ENCODE measurements around the gene MAD1L1. TPM values are rescaled to one million over a fixed set of nuclear protein-coding genes. Genes with fewer than 3 reads are reported as not detected.

Gene MAD1L1
- total RNA-seq, 1 donor from 2014 or later: 53.8 TPM

DNA sequence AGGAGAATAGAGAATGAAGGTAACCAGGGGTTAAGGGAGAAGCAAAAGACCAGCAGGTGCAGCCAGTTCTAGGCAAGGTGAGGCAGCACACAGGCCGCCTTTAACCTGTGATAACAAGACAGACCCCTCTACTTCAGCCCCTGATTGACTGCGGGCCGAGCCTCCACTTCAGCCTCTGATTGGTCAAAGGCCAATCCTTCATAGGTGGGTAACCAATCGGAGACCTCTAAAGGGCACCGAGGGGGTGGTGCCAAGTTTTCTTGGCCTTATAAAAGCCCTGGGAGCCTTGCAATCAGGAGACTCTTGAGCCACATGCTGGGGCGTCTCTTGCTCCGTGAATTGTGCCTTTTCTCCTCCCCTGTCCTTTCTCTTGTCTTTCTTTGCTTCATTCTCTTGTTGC lies 463.9 kb downstream of the MAD1L1 start:
- Mint-ChIP-seq H3K27me3 (ENCODE audit: low read depth) (peaks cover 3% of the 10 kb centered on the region), H3K36me3 (ENCODE audit: low read depth) (peaks cover 2% of the 10 kb centered on the region), H3K4me1 (no peaks in the 10 kb centered on the region), H3K27ac (ENCODE audit: unreplicated experiment) (no peak overlapping the region), H3K9me3 (peaks cover 3% of the 10 kb centered on the region), H3K4me3 (no peak overlapping the region)
- no peak for TF ChIP-seq CTCF (conservative IDR thresholded peaks at IDR 0.05)
- no peak for DNase-seq (ENCODE audit: low read depth, low spot score)

- no peak overlapping the region for H3K4me3 Mint-ChIP-seq
- H3K27ac Mint-ChIP-seq (ENCODE audit: unreplicated experiment): no peak overlapping the region
- peaks cover 2% of the 10 kb centered on the region for H3K36me3 Mint-ChIP-seq (ENCODE audit: low read depth)
- peaks cover 3% of the 10 kb centered on the region for H3K9me3 Mint-ChIP-seq
- TF ChIP-seq CTCF (conservative IDR thresholded peaks at IDR 0.05): no peak
- H3K4me1 Mint-ChIP-seq: no peaks in the 10 kb centered on the region
- peaks cover 3% of the 10 kb centered on the region for H3K27me3 Mint-ChIP-seq (ENCODE audit: low read depth)
- no peak for DNase-seq (ENCODE audit: low read depth, low spot score)
These were observed 465.2 kb downstream of the MAD1L1 start for GRCh38 chr7:1767524-1767923.

Small RNAs within 50 kb of the gene (microRNA-seq; reads per million reads assigned to microRNA genes)
- gene MIR4655 (not detected), gene MIR6836 (5.3 reads per million)

Other genes with a start within 250 kb of the MAD1L1 start
- 45.1 and 48.5 TPM in 2 replicates for gene MRM2, start 9.3 kb upstream of the MAD1L1 start, total RNA-seq
- 54.9 and 60.2 TPM in 2 replicates for gene NUDT1, start 9.3 kb upstream of the MAD1L1 start, total RNA-seq
- gene SNX8, start 81.5 kb upstream of the MAD1L1 start, total RNA-seq: 30.4 and 31.8 TPM in 2 replicates
- gene EIF3B, start 121.9 kb upstream of the MAD1L1 start, total RNA-seq: 218 and 224 TPM in 2 replicates
- gene CHST12, start 170.7 kb upstream of the MAD1L1 start, total RNA-seq: 13.5 and 15.0 TPM in 2 replicates
- gene GRIFIN, start 243.5 kb upstream of the MAD1L1 start, total RNA-seq: not detected in 2 replicates

All from neural crest cell (in vitro differentiated cells).